Trophoblast cell (in vitro differentiated cells and primary cell): ENCODE data around the gene NCOR2.

Experiments
- DNase-seq, 2 donors: peaks; one replicate each; pipeline ENCODE4 v3.0.0-alpha.2; 2016
- H2AFZ ChIP-seq: 2 replicates; pipeline ENCODE4 v1.6.1; 2013; ENCODE audit warnings: low read length, moderate library complexity, mild to moderate bottlenecking; ENCODE audit not compliant: insufficient read depth, poor library complexity
- H2AK5ac ChIP-seq: 2 replicates; pipeline ENCODE4 v1.6.1; 2013; ENCODE audit warnings: mild to moderate bottlenecking, low read length
- H2BK120ac ChIP-seq: 2 replicates; pipeline ENCODE4 v1.6.1; 2013; ENCODE audit warnings: low read length, mild to moderate bottlenecking, moderate library complexity; ENCODE audit not compliant: insufficient read depth, poor library complexity
- H2BK12ac ChIP-seq: 2 replicates; pipeline ENCODE4 v1.6.1; 2013; ENCODE audit warnings: mild to moderate bottlenecking, low read length, moderate library complexity
- H2BK5ac ChIP-seq: 2 replicates; pipeline ENCODE4 v1.6.1; 2013; ENCODE audit warnings: low read length, low read depth, moderate library complexity, mild to moderate bottlenecking; ENCODE audit not compliant: poor library complexity
- H3K14ac ChIP-seq: 2 replicates; pipeline ENCODE4 v1.6.1; 2013; ENCODE audit warnings: mild to moderate bottlenecking, low read length
- H3K18ac ChIP-seq: 2 replicates; pipeline ENCODE4 v1.6.1; 2013; ENCODE audit warnings: mild to moderate bottlenecking, low read length
- H3K23ac ChIP-seq: 2 replicates; pipeline ENCODE4 v1.6.1; 2013; ENCODE audit warnings: low read length
- H3K27ac ChIP-seq: 2 replicates; pipeline ENCODE4 v1.5.1; 2013; ENCODE audit warnings: low read depth, mild to moderate bottlenecking, inconsistent platforms, low read length, moderate library complexity
- H3K27me3 ChIP-seq: 2 replicates; pipeline ENCODE4 v1.6.1; 2013; ENCODE audit warnings: inconsistent platforms, mild to moderate bottlenecking, low read length, moderate library complexity; ENCODE audit not compliant: insufficient read depth
- H3K36me3 ChIP-seq, 2 experiments: 1 replicate in 1 of 2; 2 replicates in 1 of 2; pipeline ENCODE4 v1.6.1; 2013; ENCODE audit warnings: low read length in 2 of 2, mild to moderate bottlenecking in 2 of 2, moderate library complexity in 1 of 2; ENCODE audit not compliant: insufficient read depth in 2 of 2, control insufficient read depth in 1 of 2
- H3K4ac ChIP-seq: 2 replicates; pipeline ENCODE4 v1.6.1; 2013; ENCODE audit warnings: low read depth, mild to moderate bottlenecking, low read length, moderate library complexity
- H3K4me1 ChIP-seq, 2 experiments: 1 replicate in 1 of 2; 2 replicates in 1 of 2; pipeline ENCODE4 v1.6.1; 2013; ENCODE audit warnings: low read length in 2 of 2, mild to moderate bottlenecking in 2 of 2, moderate library complexity in 1 of 2; ENCODE audit not compliant: insufficient read depth in 2 of 2, control insufficient read depth in 1 of 2
- H3K4me2 ChIP-seq: 2 replicates; pipeline ENCODE4 v1.6.1; 2013; ENCODE audit warnings: inconsistent platforms, mild to moderate bottlenecking, low read length, moderate library complexity
- H3K4me3 ChIP-seq: 2 replicates; pipeline ENCODE4 v1.5.1; 2013; ENCODE audit warnings: mild to moderate bottlenecking, low read depth, low read length, inconsistent platforms
- H3K79me1 ChIP-seq: one replicate; pipeline ENCODE4 v1.6.1; 2013; ENCODE audit warnings: low read length
- H3K79me2 ChIP-seq: 2 replicates; pipeline ENCODE4 v1.6.1; 2013; ENCODE audit warnings: low read length, mild to moderate bottlenecking; ENCODE audit not compliant: control insufficient read depth, insufficient read depth, poor library complexity
- H3K9ac ChIP-seq: 2 replicates; pipeline ENCODE4 v1.6.1; 2013; ENCODE audit warnings: mild to moderate bottlenecking, low read length
- H3K9me3 ChIP-seq: 2 replicates; pipeline ENCODE4 v1.6.1; 2013; ENCODE audit warnings: low read depth, mild to moderate bottlenecking, control low read depth, inconsistent platforms, low read length; ENCODE audit not compliant: insufficient read depth
- H4K12ac ChIP-seq: 2 replicates; pipeline ENCODE4 v1.6.1; 2013; ENCODE audit warnings: low read depth, mild to moderate bottlenecking, low read length, moderate library complexity
- H4K8ac ChIP-seq: 2 replicates; pipeline ENCODE4 v1.6.1; 2013; ENCODE audit warnings: low read depth, mild to moderate bottlenecking, low read length, moderate library complexity
- H4K91ac ChIP-seq: one replicate; pipeline ENCODE4 v1.6.1; 2013; ENCODE audit warnings: low read depth, mild to moderate bottlenecking, low read length, moderate library complexity
- WGBS: extraction: QIAGEN DNeasy Blood & Tissue Kit; methylation state at CpG from one replicate; pipeline ENCODE4 v1.1.7; 2013; ENCODE audit warnings: missing lambda C conversion rate; ENCODE audit not compliant: insufficient read length, insufficient coverage; ENCODE audit errors: extremely low coverage; 5-methylcytosine and 5-hydroxymethylcytosine counted together

The NCOR2 gene

DNA sequence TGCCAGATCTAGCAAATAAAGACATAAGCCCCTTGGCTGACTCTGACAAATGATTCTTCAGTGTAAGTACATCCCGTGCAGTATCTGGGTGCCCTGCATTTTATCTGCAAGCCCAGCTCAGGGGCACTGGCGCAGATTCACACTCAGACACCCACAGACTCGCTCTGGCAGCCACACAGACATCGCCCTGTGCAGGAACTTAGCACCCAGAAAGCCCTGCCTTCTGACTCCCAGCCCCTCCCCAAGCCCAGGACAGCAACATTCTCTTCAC, 44.9 kb upstream of the NCOR2 start:
- Histone ChIP-seq H2AK5ac (no peak overlapping the region), H3K36me3 (no peaks in the 10 kb centered on the region), H2BK5ac (no peak overlapping the region), H3K27me3 (no peaks in the 10 kb centered on the region), H4K12ac (no peak overlapping the region), H3K79me2 (no peaks in the 10 kb centered on the region), H3K9me3 (peaks cover 4% of the 10 kb centered on the region), H4K8ac (no peak overlapping the region), H3K27ac (no peak overlapping the region), H2AFZ (no peak overlapping the region), H4K91ac (no peak overlapping the region), H3K23ac (no peak overlapping the region), H3K18ac (no peak overlapping the region), H3K4ac (no peak overlapping the region), H3K4me3 (no peak overlapping the region), H2BK120ac (no peak overlapping the region), H2BK12ac (no peak overlapping the region), H3K4me1 (peaks cover 12% of the 10 kb centered on the region in 2 experiments), H3K79me1 (peaks cover 2% of the 10 kb centered on the region), H3K9ac (no peak overlapping the region), H3K14ac (no peak overlapping the region), H3K4me2 (no peak overlapping the region)
- no peak for DNase-seq
- WGBS: no CpG with 5 or more reads among the region's 4 CpGs

DNA sequence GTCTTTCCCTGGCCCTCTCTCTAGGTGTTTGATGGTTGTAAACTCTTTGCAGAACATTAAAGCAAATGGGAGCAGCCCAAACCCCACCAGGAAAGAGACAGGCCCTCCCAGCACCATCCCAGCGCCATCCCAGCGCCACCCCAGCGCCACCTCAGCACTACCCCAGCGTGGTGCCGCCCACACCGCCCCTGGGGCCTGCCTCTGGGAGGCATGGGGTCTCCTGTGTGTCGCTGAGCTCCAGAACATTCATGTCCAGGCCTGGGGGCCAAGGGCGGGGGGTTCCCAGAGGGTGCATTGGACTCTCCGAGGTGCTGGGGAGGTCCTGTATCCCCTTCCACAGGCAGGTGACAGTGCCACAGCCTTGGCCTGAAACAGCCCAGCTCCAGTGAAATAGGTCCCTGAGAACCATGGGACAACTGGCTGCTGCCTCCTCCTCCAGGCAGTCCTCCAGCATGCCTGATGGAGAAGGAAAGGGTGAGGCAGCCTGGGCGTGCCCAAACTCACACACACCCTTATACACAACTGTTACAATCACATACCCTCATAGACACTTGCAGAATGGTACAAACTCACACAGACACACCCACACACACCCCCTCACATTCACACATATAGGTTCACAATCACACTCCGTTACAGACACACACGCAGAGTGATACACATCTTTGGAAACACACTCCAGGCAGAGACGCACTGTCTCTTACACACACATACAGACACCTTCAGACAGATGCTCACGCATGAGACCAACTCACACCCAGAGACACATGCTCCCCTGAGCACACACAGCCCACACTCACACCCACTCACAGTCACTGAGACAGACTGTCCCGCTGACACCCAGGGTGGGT, 44.4 kb upstream of the NCOR2 start:
- Histone ChIP-seq H4K8ac (no peak overlapping the region), H2BK120ac (no peak overlapping the region), H3K9ac (no peak overlapping the region), H2BK12ac (no peak overlapping the region), H3K4me1 (peaks cover 12% of the 10 kb centered on the region in 2 experiments), H3K14ac (no peak overlapping the region), H4K91ac (no peak overlapping the region), H4K12ac (no peak overlapping the region), H2AK5ac (peak overlapping the region; percentile 42), H2BK5ac (no peak overlapping the region), H3K36me3 (no peaks in the 10 kb centered on the region), H2AFZ (no peak overlapping the region), H3K79me1 (peaks cover 2% of the 10 kb centered on the region), H3K4me2 (no peak overlapping the region), H3K18ac (no peak overlapping the region), H3K79me2 (no peaks in the 10 kb centered on the region), H3K23ac (no peak overlapping the region), H3K9me3 (peaks cover 4% of the 10 kb centered on the region), H3K27me3 (no peaks in the 10 kb centered on the region), H3K4me3 (no peak overlapping the region), H3K4ac (no peak overlapping the region), H3K27ac (no peak overlapping the region)
- DNase-seq: no peak
- WGBS: no CpG with 5 or more reads among the region's 15 CpGs

DNA sequence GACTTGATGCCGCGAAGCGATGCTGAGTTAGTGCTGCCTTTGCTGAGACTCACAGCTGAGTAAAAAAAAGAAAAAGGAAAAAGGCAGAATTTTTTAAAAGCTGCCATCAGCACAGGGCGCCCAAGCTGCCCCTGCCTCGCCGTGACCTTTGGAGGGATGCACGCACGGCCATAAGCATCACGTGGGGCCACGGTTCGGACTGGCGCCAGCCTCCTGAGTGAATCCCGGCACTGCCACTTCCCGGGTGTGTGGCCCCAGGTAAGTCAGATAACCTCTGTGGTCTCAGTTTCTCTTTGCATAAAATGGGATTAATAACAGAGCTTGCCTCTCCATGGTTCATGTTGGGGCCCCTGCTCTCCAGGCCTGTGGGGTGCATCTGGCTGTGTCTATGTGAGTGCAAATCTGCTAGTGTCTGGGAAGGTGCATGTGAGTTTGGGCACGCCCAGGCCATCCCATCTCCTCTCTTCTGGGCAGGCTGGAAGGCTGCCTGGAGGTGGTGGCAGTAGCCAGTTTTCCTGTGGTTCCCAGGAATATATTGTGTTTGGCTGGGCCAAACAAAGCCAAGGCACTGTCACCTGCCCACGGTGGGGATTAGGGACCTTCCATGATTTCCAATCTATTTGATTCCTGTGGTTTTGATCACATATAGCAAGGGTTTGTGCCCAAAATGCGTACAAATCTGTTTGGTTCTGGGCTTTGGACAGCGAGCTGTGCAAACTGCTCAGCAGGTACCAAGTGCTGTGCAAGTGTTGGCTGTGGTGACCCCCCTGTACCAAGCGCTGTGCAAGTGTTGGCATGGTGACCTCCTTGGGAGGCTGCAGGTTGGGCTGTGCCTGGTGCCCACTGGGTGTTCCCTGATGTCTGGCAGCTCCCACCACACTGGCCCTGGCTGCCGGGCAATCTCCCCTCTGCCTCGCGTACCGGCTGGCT, 43.5 kb upstream of the NCOR2 start:
- no peak overlapping the region for H3K18ac ChIP-seq
- H3K79me2 ChIP-seq: no peaks in the 10 kb centered on the region
- H3K4me3 ChIP-seq: no peak overlapping the region
- no peak overlapping the region for H2AK5ac ChIP-seq
- no peak overlapping the region for H2BK120ac ChIP-seq
- DNase-seq: no peak
- no peak overlapping the region for H3K14ac ChIP-seq
- no peak overlapping the region for H2AFZ ChIP-seq
- H2BK5ac ChIP-seq: no peak overlapping the region
- H3K4ac ChIP-seq: no peak overlapping the region
- no peaks in the 10 kb centered on the region for H3K27me3 ChIP-seq
- no peak overlapping the region for H3K27ac ChIP-seq
- H4K12ac ChIP-seq: no peak overlapping the region
- no peak overlapping the region for H3K9ac ChIP-seq
- H3K4me1 ChIP-seq: peaks cover 12 to 14% of the 10 kb centered on the region in 2 experiments
- H3K36me3 ChIP-seq: no peaks in the 10 kb centered on the region
- H4K8ac ChIP-seq: no peak overlapping the region
- peaks cover 7% of the 10 kb centered on the region for H3K9me3 ChIP-seq
- H2BK12ac ChIP-seq: no peak overlapping the region
- no peak overlapping the region for H3K4me2 ChIP-seq
- no peak overlapping the region for H4K91ac ChIP-seq
- H3K23ac ChIP-seq: no peak overlapping the region
- no CpG with 5 or more reads among the region's 23 CpGs for WGBS
- H3K79me1 ChIP-seq: peaks cover 2% of the 10 kb centered on the region

DNA sequence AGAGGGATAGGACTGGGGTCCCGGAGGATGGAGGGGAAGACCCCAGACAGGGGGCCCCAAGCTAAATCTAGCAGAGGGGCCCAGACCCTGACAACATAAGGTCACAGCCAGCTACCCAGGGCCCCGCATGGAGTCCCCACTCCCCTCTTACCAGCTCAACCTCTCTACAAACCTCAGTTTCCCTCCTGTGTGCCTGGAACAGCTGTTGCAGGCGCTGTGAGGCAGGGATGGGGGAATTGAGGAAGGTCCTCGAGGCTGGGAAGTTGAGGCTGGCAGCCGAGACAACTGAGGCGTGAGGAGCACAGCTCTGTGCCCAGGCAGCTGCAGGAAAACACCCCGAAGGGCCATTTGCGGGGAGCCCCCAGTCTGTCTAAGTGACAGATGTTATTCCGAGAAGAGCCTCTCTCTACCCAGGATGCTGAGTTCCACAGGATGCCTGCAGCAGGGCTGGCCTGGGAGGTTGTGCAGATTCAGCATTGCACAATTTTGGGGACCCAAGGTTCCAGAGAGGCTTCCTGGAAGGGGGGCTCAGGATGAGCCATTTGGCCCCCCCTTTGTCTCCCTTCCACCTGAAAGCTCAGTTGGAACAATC, 42.7 kb upstream of the NCOR2 start:
- Histone ChIP-seq H2BK5ac (no peak overlapping the region), H3K36me3 (no peaks in the 10 kb centered on the region), H3K9ac (no peak overlapping the region), H2AK5ac (no peak overlapping the region), H4K91ac (no peak overlapping the region), H3K18ac (no peak overlapping the region), H3K14ac (no peak overlapping the region), H3K79me1 (peaks cover 2% of the 10 kb centered on the region), H3K4ac (no peak overlapping the region), H3K27me3 (no peaks in the 10 kb centered on the region), H2BK120ac (peak overlapping the region; percentile 24), H3K23ac (no peak overlapping the region), H2AFZ (no peak overlapping the region), H3K27ac (no peak overlapping the region), H3K4me2 (no peak overlapping the region), H4K8ac (no peak overlapping the region), H2BK12ac (peak overlapping the region; percentile 46), H3K4me3 (no peak overlapping the region), H3K79me2 (no peaks in the 10 kb centered on the region), H3K9me3 (peaks cover 7% of the 10 kb centered on the region), H4K12ac (no peak overlapping the region), H3K4me1 (peaks cover 12 to 18% of the 10 kb centered on the region in 2 experiments)
- DNase-seq: no peak
- no CpG with 5 or more reads among the region's 9 CpGs for WGBS
